T47D (cell line): Measurements from ENCODE around the gene TRIM37.

Source experiments
- DNase-seq, 2 experiments: peaks; one replicate each; pipeline versions ENCODE4 v3.0.0 to v3.0.0-alpha.2; 2011 to 2012; ENCODE audit warnings: low read depth in 1 of 2, low spot score in 1 of 2
- JUND ChIP-seq: IDR thresholded peaks from 2 replicates; pipeline ENCODE4 v1.6.1; 2012; ENCODE audit warnings: low read depth
- in situ Hi-C: cut with HindIII; loops from 2 replicates; pipeline ENCODE4 v1.10.0; 2016; ENCODE audit warnings: low sequenced_read_pairs, low pct_unique_long_range_greater_than_20kb

TRIM37 gene

DNA sequence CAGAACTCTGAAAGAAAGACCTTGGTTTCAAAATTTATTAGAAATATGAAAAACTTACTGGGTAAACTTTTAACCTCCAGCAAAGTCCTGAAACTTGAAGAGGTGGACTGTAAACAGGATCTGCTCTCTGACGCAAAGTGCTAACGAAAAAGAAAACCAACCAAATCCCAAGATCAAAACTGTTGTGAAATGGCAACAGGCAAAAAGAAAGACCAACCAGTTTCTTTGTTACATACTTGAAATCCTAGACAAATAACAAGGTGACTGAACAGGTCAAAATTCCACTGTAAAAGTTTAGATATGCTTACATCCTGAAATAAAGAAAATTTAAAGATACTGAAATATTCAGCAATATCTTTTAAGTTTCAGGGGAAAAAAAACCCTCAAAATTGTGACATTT lies 44.2 kb downstream of the TRIM37 start:
- no peak for TF ChIP-seq JUND
- in situ Hi-C loops: no loop called here
- DNase-seq: peak in 1 of 2 experiments; percentile 3

DNA sequence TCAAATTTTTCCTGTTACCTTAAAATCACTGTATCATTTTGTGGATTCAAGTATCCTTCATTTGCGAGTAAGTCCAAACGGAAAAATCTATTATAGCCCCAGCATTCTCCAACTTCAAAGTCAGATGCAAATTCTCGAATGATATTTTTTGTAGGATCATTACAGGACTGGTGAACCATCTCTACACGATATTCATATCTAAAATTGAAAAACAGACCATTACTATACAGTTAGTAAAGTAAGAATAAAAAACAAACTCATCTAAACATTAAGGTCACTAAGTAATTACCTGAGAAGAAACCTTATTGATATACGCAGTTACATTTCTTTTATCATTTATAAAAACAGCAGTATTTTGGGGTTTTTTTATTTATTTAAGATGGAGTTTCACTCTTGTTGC lies 49.8 kb downstream of the TRIM37 start:
- in situ Hi-C loops: no loop called here
- no peak for TF ChIP-seq JUND
- DNase-seq: no peak

DNA sequence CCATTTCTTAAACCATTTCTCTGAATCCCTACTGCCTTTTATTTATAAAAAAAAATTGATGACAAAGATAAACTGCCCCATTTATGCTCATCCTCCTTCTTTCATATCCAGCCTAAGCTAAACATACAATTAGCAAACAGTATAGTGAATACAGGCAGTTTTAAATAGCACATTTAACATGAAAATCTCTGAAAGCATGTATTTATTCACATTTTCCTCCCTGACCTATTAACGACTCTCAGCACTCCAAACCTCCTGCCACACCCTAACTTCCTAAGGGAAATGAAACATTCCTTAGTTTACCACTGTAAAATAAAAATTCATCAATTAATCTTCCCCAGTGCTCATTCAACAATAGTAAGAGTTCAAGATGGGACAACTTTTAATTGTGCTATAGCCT lies 56.9 kb downstream of the TRIM37 start:
- in situ Hi-C loops: no loop called here
- TF ChIP-seq JUND: no peak
- no peak for DNase-seq

- in situ Hi-C loops: no loop called here
- no peak for DNase-seq
- no peak for TF ChIP-seq JUND
Observed at GRCh38 chr17:59047616-59048015, 59.1 kb downstream of the TRIM37 start.

GRCh38 chr17:59046192-59046591 lies 60.5 kb downstream of the TRIM37 start:
- in situ Hi-C loops: no loop called here
- DNase-seq: no peak
- TF ChIP-seq JUND: no peak

DNA sequence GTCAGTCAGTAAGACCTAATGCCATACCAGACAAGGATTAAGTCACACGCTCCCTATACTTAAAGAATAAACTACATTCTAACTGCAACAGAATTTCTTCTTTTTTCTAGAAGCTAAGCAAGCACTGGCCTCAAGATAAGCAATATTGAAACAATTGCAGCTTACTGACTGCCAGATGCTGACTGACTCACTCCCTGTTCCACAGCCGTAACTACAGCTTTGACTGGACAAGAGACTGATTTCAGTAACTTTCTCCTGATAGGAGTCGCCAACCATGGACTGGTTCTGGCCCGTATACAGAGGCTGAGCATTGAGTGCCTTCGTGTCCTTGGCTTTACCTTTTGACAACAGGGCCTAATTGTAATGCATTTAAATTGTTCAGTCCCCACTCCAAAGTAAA lies 67.9 kb downstream of the TRIM37 start:
- no peak for TF ChIP-seq JUND
- in situ Hi-C loops: no loop called here
- DNase-seq: no peak

DNA sequence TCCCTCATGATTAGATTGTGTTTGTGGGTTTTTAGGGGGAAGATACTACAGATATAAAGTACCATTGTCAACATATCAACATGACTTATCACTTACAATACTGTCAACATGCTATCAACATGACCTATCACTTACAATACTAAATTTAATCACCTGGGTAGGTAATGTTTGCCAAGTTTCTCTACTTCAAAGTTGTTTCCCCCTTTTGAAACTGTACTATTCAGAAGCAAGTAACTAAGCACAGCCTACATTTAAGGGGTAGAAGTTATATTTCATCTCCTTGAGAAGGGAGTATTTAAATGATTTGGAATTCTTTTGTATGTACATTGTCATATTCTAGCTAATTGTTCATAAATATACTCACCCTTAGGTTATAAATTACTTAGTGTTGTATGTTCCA lies 68.7 kb downstream of the TRIM37 start:
- DNase-seq: no peak
- TF ChIP-seq JUND: no peak
- in situ Hi-C loops: no loop called here

GRCh38 chr17:59030811-59031210 lies 75.9 kb downstream of the TRIM37 start:
- DNase-seq: no peak
- no peak for TF ChIP-seq JUND
- in situ Hi-C loops: no loop called here

DNA sequence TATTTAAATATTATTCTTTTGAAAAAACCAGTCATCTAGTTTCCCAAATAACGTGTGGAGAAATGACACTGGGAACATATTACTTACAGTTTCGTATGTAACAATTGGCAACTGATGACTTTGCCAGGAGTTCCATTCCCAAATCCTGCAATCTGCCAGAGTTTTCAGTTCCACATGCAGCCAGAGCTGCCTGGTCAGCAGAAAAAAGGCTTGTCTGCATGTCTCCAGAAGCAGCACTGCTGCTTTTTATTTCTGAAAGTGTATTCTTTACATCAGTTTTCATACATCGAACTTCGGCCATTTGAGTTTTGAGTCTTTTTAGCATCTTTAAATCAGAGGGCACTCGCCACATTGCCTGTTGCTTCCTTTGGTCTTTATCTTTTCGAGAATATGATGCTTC lies 78.4 kb downstream of the TRIM37 start:
- no peak for DNase-seq
- in situ Hi-C loops: no loop called here
- no peak for TF ChIP-seq JUND

DNA sequence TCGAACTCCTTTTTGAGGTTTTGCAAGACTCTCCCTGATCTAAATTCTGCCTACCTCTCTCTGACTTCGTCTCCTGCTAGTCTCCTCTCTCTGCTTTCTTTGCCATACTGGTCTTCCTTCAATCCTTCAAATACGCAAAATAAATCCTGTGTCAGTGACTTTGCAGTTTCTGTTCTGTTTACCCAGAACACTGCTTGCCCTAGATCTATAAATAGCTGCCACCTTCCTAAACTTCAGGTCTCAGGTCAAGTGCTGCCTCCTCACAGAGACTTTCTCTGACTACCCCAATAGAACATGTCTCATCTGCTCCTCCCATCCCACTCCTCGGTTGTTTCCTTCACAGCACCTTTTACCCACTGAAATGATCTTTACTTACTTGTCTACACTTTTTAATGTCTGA lies 78.9 kb downstream of the TRIM37 start:
- peak in 1 of 2 experiments; percentile 20 for DNase-seq
- TF ChIP-seq JUND: no peak
- in situ Hi-C loops: no loop called here

DNA sequence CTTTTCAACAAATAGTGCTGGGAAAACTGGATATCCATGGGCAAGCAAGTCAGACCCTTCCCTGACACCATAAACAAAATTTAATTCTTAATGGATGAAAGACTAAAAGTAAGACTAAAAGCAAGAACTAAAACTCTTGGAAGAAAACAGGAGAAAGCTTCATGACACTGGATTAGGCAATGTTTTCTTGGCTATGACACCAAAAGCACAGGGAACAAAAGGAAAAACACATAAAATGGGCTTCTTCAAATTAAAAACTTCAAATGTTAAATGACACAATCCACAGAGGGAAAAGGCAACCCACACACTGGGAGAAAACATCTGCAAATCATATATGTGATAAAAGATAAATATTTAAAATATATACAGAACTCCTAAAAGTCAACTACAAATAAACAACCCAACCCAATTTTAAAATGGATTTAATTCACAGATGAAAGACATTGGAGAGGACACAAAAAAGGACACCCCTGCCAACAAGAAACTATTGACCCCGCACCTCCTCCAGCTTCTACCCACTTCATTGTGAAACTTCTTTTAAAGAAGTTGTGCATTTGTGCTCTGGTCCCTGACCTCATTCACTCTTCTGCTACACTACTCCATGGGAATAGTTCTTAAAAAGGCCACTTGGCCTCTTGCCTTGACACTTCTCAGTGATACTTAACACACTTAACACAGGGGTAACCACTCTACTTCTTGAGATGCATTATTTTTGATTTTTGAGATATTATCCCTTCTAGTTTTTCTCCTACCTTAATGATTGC lies 80.3 kb downstream of the TRIM37 start:
- no peak for TF ChIP-seq JUND
- in situ Hi-C loops: no loop called here
- DNase-seq: no peak

GRCh38 chr17:59024916-59025315 lies 81.8 kb downstream of the TRIM37 start:
- TF ChIP-seq JUND: no peak
- DNase-seq: no peak
- in situ Hi-C loops: no loop called here

DNA sequence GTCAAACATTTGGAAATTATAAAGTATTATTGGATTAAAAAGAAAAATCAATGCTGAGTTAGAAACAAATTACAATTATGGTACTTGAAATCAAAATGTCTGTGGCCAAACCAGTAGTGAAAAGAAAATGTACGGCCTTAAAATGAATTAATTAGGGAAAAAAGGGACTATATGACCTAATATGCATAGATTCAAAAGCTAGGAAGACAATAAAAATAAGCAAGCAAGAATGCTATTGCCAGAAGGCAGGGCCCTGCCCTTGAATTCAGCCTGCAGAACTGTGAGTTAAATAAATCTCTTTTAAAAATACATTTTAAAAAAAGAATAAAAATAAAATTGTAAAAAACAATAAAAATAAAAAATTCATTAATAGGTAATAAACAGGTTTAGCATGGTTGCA lies 88.7 kb downstream of the TRIM37 start:
- in situ Hi-C loops: no loop called here
- no peak for TF ChIP-seq JUND
- no peak for DNase-seq

- DNase-seq: no peak
- TF ChIP-seq JUND: no peak
- in situ Hi-C loops: no loop called here
Observed at GRCh38 chr17:59011975-59012374, 94.7 kb downstream of the TRIM37 start.
